ENCODE data around the gene RRAGA. TPM values are rescaled to one million over a fixed set of nuclear protein-coding genes. Genes with fewer than 3 reads are reported as not detected.
"Not testable (repeated sequence)": the region's sequence is repeated elsewhere in the genome, so short reads cannot be mapped to it uniquely, and the experiment has no call there.

The RRAGA gene
- total and polyA plus RNA-seq, 2 experiments from 2014 or later = 24.7 to 36.1 TPM

DNA sequence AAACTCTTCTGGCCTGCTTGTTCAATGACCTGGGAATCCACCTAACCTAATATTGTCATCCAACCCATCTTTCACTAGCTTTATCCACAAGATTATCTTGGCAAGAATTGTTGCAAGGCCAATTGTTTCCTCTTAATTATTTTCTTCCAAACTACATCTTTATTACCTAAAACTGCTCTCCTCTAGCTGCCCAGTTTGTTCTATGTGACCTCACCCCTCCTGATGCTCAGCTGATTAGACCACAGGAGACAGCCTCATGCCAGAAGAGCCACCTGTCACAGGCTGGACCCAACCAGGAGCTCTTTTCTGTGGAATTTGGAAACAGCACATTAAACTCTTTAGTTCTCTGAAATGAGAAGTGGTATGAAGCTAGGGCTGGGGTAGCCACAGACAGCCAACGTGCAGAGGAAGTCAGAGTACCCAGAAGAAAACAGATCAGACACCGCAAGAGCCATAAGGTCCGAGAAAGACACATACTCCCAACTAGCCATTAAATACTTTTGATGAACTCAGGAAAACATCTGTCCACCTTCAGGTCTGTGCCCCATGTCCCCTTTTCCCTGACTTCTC lies 28.3 kb upstream of the RRAGA start (continued):
- TF ChIP-seq ZNF462 (CRISPR knock-in tag; IDR thresholded peaks at IDR 0.05) (no peak), REST (IDR thresholded peaks at IDR 0.05; ENCODE audit: unreplicated experiment) (no peak)

DNA sequence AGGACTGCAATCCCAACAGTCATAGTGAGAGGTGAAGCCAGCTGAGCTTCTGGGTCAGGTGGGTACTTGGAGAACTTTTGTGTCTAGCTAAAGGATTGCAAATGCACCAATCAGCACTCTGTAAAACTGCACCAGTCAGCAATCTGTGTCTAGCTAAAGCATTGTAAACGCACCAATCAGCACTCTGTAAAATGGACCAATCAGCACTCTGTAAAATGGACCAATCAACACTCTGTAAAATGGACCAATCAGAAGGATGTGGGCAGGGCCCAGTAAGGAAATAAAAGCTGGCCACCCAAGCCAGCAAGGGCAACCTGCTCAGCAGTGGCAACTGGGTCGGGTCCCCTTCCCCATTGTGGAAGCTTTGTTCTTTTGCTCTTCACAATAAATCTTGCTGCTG lies 27.6 kb upstream of the RRAGA start:
- not testable (repeated sequence) for ATAC-seq; H3K36me3 Mint-ChIP-seq (ENCODE audit: low read depth); H3K4me3 Mint-ChIP-seq; H3K9me2 ChIP-seq (ENCODE audit: insufficient read depth); H3K27me3 Mint-ChIP-seq (ENCODE audit: insufficient read depth, low read depth, poor library complexity); H3F3A ChIP-seq (replicated peaks; ENCODE audit: low read depth); H3K36me3 ChIP-seq (ENCODE audit: insufficient read depth); H2AFZ ChIP-seq; H3K4me3 ChIP-seq; H3K27me3 ChIP-seq (ENCODE audit: insufficient read depth); H3K4me1 ChIP-seq (ENCODE audit: insufficient read depth); DNase-seq (ENCODE audit: low spot score); H3K4me1 Mint-ChIP-seq; H3K27ac Mint-ChIP-seq; H3K9me3 Mint-ChIP-seq; H3K79me2 ChIP-seq (replicated peaks; ENCODE audit: insufficient read depth); H4K20me1 ChIP-seq (replicated peaks; ENCODE audit: insufficient read depth); H3K4me2 ChIP-seq; H3K27ac ChIP-seq (ENCODE audit: low read depth)

Measured in GM23338 (cell line).